GM18519 (cell line): Measurements from ENCODE around the gene WDR90.

Source experiments
- ATAC-seq: cut with Tn5 transposase; IDR thresholded peaks from one replicate; pipeline ENCODE4 v1.9.1; 2021; ENCODE audit warnings: mild to moderate bottlenecking, moderate library complexity; ENCODE audit not compliant: unreplicated experiment, low FRiP score

The WDR90 gene

DNA sequence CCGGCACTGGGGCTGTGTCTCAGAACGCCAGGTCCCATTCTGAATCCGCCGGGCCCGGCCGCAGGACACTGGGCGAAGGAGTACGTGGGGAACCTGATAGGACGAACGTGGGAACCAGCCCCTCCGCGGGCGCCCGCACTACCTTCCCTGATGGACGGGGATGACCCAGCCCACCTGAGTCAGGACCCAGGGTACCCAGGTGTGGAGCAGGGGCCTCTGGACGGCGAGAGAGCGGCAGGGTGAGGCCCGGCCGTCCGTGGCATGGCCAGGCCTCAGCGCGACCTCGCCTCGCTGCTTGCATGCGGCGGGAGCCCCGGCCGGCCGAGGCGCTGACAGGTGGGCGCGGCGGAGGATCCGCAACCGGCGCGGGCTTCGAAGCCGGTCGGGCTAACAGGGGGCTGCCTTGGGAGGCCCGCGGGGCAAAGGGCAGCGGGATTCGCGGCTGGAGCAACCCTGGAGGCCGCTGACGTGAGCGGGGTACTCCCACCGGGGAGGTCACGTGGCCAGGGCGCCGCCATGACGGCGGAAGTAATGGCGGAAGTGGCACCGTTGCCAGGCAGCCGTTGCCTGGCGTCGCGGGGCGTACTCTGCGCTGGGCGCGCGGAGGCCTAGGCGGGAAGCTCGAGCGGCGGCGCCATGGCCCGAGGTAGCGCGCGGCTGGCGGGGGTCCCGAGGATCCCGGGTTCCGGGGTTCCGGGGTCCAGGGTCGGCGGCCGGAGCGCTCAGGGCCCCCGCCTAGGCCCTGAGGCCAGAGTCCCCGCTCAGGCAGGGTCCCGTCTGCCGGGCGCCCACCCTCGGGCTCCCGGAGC lies at the start of gene WDR90:
WDR90 (plus strand) TSS at position 585 of the 809 bp plus-strand sequence; CDS start at position 637, 52 bp downstream.
- ATAC-seq: peak; percentile 62

GRCh38 chr16:600781-601180 lies 48.4 kb upstream of the WDR90 start:
- ATAC-seq: no peak

DNA sequence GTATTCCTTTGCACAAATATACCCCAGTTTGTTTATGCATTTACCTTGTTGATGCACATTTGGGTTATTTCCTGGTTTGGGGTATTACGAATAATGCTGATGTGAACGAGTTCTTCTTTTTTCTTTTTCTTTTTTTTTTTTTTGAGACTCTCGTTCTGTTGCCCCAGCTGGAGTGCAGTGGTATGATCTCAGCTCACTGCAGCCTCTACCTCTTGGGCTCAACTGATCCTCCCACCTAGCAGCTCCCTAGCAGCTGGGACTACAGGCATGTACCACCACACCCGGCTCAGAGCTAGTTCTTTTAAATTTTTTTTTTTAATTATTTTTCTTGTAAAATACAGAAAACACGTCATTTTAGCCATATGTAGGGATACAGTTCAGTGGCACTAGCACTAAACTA lies 45.2 kb upstream of the WDR90 start:
- ATAC-seq: no peak

DNA sequence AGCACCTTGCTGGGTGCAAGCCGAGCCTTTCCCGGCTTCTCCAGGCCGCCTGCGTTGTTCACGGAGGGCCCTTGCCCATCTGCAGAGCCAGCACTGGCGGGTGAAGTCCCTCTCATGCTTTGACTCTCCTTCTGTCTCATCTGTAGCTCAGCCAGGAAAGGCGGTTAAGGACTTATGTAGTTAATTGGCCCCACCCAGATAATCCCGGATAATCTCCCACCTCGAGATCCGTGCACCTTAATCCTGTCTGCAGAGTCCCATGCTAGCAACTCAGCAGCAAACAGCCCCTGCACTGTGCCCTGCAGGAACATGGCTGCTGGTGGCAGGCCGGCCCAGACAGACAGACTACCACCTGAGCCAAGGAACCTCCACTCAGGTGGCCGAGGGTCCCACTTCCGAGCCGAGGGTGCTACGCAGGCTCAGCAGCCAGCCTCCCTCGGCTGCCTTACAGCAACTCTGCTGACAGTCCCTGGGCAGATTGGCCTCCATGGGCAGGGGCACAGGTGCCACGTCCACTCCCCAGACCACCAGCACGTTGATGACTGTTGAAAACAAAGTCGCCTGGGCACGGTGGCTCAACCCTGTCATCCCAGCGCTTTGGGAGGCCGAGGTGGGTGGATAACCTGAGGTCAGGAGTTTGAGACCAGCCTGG lies 42.4 kb upstream of the WDR90 start:
- no peak for ATAC-seq

- ATAC-seq: no peak
These were observed 41.1 kb upstream of the WDR90 start for GRCh38 chr16:608019-608418.

GRCh38 chr16:609316-609715 lies 39.8 kb upstream of the WDR90 start:
- ATAC-seq: no peak

GRCh38 chr16:609984-610383 lies 39.2 kb upstream of the WDR90 start:
- no peak for ATAC-seq

GRCh38 chr16:610513-611381 lies 38.4 kb upstream of the WDR90 start:
- no peak for ATAC-seq

DNA sequence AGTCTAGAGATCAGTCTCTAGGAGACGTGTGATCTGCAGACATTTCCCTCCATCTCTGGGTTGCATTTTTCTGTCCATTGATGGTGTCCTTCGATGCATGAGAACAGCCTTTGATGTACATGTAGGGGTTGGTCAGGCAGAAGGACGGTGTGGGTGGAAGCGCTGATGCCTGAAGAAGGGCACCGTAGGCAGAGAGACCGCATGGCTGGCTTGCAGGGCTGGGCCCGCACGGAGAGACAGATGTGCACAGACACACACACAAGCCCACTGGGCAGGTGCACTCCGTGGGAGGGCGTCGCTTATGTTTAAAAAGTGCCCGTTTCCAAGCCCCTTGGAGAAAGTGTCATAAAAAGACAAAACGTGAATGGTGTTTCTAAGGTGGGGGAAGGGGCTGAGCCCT lies 34.0 kb upstream of the WDR90 start:
- no peak for ATAC-seq

DNA sequence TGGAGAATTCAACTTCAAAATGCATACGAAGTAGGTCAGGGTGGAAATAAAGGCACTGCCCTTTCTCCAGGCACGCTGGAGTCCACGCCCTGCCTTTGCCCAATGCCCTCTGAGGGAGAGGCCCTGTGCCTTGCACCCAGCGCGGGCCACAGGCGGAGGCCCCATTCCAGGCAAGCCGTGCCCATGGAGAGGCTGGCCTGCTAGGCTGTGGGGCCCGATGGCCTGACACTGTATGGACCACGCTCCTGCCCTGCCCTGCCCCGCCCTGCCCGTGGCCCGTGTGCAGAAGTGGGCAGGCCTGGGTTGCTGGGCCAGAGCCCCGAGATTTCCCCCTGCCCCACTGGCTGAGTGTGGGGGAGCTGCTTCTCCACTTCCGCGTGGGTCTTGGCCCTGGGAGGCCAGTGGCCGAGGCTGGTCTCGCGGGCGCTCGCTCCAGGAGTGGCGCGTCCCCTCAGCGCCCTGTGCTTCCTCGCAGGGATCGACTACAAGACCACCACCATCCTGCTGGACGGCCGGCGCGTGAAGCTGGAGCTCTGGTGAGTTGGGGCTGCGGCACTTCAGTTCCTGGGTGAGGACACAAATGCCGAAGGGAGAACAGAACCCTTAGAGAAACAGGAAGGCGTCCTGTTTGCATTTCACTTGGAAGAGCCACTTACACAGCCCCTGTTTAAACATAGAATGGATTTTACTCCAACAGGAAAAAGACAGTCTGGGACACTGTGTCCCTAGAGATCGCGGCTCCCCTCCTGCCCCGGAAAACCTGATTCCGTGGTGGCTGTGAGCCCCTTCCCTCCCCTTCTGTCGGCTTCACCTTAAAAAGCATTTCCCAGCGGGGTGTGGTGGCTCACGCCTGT lies 32.2 kb upstream of the WDR90 start:
- no peak for ATAC-seq

DNA sequence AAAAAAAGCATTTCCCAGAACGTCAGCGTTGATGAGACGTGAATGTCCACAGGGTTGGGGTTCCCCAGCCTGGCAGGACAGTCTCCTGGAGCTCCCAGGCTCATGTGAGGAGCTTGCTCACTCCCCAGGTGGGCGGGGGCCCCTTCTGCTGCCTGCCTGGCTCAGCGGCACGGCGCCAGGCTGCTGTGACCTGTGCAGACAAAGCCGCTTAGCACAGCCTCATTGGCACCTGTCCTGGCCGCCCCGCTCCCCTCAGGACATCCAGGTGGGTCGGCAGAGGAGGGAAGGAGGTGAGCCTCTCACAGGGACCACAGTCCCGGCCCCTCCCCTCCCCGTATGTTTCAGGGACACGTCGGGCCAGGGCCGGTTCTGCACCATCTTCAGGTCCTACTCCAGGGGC lies 31.3 kb upstream of the WDR90 start:
- ATAC-seq: no peak

GRCh38 chr16:619476-620100 lies 29.6 kb upstream of the WDR90 start:
- ATAC-seq: no peak

- no peak for ATAC-seq
These were observed 28.3 kb upstream of the WDR90 start for GRCh38 chr16:620700-621525.

GRCh38 chr16:621526-622105 lies 27.5 kb upstream of the WDR90 start:
- no peak for ATAC-seq

GRCh38 chr16:622920-623280 lies 26.3 kb upstream of the WDR90 start:
- no peak for ATAC-seq

- ATAC-seq: no peak
These were observed 24.6 kb upstream of the WDR90 start for GRCh38 chr16:624526-625070.

DNA sequence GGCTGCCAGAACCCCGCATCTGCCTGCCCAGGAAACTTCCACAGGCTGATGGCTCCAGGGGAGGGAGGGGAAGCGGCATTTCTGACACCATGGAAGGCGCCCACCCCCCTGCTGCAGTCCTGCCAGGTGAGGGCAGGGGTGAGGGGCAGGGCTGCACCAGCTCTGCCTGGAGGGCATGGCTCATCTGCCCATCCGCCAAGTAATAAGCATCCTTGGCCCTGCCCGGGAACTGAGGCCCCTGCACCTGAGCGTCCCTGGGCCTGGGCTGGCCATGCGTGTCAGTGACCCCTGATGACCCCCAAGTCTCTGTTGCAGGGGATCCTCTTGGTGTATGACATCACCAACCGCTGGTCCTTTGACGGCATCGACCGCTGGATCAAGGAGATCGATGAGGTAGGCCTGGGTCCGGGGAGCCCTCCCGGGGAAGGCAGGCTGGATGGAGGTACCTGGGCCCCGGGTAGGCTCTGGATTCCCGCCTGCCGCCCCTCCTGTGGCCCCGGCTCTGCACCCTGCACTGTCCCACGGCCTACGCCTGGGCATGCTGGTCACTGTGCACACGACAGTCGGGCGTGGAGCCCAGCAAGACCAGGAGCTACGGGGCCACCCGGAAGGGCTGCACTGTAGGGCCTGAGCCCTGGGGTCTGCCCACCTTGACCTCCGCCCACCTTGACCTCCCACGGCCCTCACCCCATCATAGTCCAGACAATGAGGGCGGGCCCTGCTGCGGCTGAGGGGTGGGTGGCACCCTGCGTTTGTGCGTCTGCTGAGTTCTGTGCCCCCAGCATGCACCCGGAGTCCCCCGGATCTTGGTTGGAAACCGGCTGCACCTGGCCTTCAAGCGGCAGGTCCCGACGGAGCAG lies 23.8 kb upstream of the WDR90 start:
- ATAC-seq: no peak
